Uterus (tissue), 4 donors: ENCODE data around the gene TXNL4B. TPM values are rescaled to one million over a fixed set of nuclear protein-coding genes. Genes with fewer than 3 reads are reported as not detected.

ENCODE experiments used
- DNase-seq, 2 donors: peaks; one replicate each; pipeline ENCODE4 v3.0.0-alpha.2; 2019 to 2020
- H3K27ac ChIP-seq, 2 donors: fragments of 200-600 bp; sonication (generic); 1 replicate in 1 of 2; 2 replicates in 1 of 2; pipeline ENCODE4 v1.5.1; 2016 to 2018
- H3K27me3 ChIP-seq, 2 donors: fragments of 200-600 bp; sonication (generic); one replicate each; pipeline ENCODE4 v1.5.1; 2018 to 2019; ENCODE audit warnings: control low read depth in 1 of 2
- H3K36me3 ChIP-seq, 2 donors: fragments of 200-600 bp; sonication (generic); one replicate each; pipeline ENCODE4 v1.5.1; 2019; ENCODE audit warnings: control low read depth in 1 of 2
- H3K4me1 ChIP-seq, 2 donors: fragments of 200-600 bp; sonication (generic); one replicate each; pipeline ENCODE4 v1.5.1; 2018 to 2019; ENCODE audit warnings: control low read depth in 1 of 2
- H3K4me3 ChIP-seq, 2 donors: fragments of 200-600 bp; sonication (generic); 1 replicate in 1 of 2; 2 replicates in 1 of 2; pipeline ENCODE4 v1.5.1; 2018 to 2019; ENCODE audit warnings: mild to moderate bottlenecking in 1 of 2
- H3K9me3 ChIP-seq, 2 donors: fragments of 200-600 bp; sonication (generic); one replicate each; pipeline ENCODE4 v1.5.1; 2019; ENCODE audit warnings: control low read depth in 1 of 2
- POLR2A ChIP-seq, 2 donors: fragments of 450-650 bp; IDR thresholded peaks; one replicate each; pipeline ENCODE4 v1.6.1; 2016; ENCODE audit warnings: antibody characterized with exemption in 2 of 2, mild to moderate bottlenecking in 1 of 2, moderate library complexity in 1 of 2
- intact Hi-C: fragments of 100-400 bp; cut with DNase I; formaldehyde crosslinking; loops from one replicate; pipeline ENCODE4 v1.15.1; 2023; ENCODE audit warnings: low total_unique reads
- total RNA-seq, 4 donors: library from RNA; depleted of rRNA in 3 of 4; stranded (reverse); fragments of >200 nt in 3 of 4; gene quantifications; one replicate each; pipeline versions ENCODE4 v1.1.0 to v1.2.4, GENCODE V29; 2014 to 2023
- TF ChIP-seq, protein P1 (sequence below), 4 experiments: fragments of 200-600 bp in 2 of 4; fragments of 450-650 bp in 2 of 4; sonication (generic) in 2 of 4; IDR thresholded peaks; one replicate each; pipeline ENCODE4 v1.5.1; 2016 to 2019; ENCODE audit warnings: antibody characterized with exemption in 4 of 4, mild to moderate bottlenecking in 2 of 4, moderate library complexity in 1 of 4
- donor health status: DM: yes; HTN: yes; CAD: no.

Gene TXNL4B
- total RNA-seq, 4 donors from 2014 or later, result 1.2 to 54.1 (median 14.9) TPM

DNA sequence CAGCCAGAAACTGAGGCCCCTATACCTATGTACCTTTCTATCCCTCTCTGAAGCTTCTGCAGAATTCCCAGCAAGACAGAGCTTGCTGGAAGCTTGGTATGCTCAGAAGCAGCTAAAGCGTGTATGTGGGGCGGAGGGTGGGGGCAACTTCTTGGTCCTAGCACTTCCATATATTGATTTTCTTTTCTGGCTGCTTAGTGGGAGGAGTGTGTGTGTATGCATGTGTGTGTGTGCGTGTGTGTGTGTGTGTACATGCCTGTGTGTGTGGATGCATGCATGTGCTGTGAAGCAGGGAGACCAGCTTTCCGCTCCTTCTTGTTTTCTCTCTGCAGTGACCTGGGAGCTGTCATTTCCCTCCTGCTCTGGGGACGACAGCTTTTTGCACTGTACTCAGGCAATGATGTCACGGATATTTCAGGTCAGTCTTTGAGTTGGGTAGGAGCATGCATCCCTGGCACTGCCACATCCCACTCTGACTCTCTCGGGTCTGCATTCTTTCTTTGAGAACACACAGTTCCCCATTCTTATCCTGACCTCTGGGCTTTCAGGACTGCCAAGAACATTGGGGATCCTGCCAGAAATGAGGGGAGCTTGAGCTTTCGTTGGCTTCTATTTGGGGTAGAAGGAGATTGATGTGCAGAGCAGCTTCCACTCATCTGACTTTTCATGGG lies 19.7 kb downstream of the TXNL4B start:
- no peak for DNase-seq
- H3K4me1 ChIP-seq, result no peaks in the 10 kb centered on the region
- no peak overlapping the region for H3K4me3 ChIP-seq
- no peaks in the 10 kb centered on the region for H3K27me3 ChIP-seq
- TF ChIP-seq POLR2A (IDR thresholded peaks at IDR 0.05), result no peak
- TF ChIP-seq, protein P1, sequence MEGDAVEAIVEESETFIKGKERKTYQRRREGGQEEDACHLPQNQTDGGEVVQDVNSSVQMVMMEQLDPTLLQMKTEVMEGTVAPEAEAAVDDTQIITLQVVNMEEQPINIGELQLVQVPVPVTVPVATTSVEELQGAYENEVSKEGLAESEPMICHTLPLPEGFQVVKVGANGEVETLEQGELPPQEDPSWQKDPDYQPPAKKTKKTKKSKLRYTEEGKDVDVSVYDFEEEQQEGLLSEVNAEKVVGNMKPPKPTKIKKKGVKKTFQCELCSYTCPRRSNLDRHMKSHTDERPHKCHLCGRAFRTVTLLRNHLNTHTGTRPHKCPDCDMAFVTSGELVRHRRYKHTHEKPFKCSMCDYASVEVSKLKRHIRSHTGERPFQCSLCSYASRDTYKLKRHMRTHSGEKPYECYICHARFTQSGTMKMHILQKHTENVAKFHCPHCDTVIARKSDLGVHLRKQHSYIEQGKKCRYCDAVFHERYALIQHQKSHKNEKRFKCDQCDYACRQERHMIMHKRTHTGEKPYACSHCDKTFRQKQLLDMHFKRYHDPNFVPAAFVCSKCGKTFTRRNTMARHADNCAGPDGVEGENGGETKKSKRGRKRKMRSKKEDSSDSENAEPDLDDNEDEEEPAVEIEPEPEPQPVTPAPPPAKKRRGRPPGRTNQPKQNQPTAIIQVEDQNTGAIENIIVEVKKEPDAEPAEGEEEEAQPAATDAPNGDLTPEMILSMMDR (IDR thresholded peaks at IDR 0.05), result no peak
- intact Hi-C loops, result no loop called here
- no peaks in the 10 kb centered on the region for H3K9me3 ChIP-seq
- no peak overlapping the region for H3K27ac ChIP-seq
- H3K36me3 ChIP-seq, result no peaks in the 10 kb centered on the region

DNA sequence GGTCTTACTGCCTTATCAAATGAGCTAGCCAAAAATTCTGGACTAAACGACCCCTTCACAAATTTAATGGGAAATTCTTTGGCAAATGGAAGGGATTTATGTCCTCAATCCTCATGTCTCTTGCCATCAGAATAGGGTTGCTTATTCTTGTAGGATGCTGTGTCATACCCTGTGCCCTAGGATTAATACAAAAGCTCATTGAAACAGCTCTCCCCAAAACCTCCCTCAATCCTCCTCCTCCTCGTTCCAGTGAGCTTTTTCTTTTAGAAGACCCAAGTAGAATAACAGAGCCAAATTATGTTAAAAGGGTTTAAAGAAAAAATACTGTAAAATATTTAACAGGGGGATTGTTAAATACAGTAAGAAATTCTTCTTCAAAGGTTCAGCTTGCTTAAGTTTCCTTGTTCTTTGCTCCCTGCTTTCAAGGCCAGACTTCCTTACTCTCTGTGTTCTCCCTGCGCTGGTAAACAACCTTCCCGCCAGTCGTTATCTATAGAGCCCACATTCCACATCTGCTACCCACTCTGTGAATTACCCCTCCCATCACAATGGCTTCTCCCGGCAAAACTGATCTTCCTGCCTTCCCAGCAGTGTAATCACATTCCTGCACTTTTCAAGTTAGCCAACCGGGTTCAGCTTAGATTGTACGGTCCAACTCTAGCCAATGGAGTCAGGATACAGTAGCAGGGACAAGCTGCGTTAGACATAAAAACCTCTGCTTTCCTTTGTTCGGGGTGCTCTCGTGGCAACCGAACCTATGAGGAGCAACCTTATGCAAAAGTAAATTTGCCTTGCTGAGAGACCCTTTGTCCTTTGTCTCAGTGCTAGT lies 20.7 kb downstream of the TXNL4B start:
- intact Hi-C loops, result no loop called here
- Histone ChIP-seq H3K36me3 (no peaks in the 10 kb centered on the region), H3K27ac (peak overlapping the region in 1 of 2 donors; percentile 41), H3K27me3 (no peaks in the 10 kb centered on the region), H3K4me1 (no peaks in the 10 kb centered on the region), H3K4me3 (no peak overlapping the region), H3K9me3 (no peaks in the 10 kb centered on the region)
- TF ChIP-seq POLR2A (IDR thresholded peaks at IDR 0.05), result no peak
- TF ChIP-seq, protein P1 (IDR thresholded peaks at IDR 0.05), result no peak
- no peak for DNase-seq

DNA sequence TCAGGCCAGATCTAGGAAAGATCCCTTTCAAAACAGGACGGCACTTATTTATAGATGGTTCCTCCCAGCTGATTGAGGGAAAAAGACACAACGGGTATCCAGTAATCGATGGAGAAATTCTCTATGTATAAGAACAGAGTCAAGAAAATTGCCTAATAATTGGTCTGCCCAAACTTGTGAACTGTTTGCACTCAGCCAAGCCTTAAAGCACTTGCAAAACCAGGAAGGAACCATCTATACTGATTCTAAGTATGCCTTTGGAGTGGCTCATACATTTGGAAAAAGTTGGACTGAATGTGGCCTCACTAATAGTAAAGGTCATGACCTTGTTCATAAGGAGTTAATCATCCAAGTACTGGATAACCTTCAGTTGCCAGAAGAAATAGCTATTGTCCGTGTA lies 24.5 kb downstream of the TXNL4B start:
- Histone ChIP-seq H3K27ac (no peak overlapping the region), H3K4me1 (no peaks in the 10 kb centered on the region), H3K27me3 (no peaks in the 10 kb centered on the region), H3K36me3 (no peaks in the 10 kb centered on the region), H3K9me3 (no peaks in the 10 kb centered on the region), H3K4me3 (no peak overlapping the region)
- intact Hi-C loops, result no loop called here
- no peak for TF ChIP-seq POLR2A (IDR thresholded peaks at IDR 0.05)
- TF ChIP-seq, protein P1 (IDR thresholded peaks at IDR 0.05), result no peak
- no peak for DNase-seq

DNA sequence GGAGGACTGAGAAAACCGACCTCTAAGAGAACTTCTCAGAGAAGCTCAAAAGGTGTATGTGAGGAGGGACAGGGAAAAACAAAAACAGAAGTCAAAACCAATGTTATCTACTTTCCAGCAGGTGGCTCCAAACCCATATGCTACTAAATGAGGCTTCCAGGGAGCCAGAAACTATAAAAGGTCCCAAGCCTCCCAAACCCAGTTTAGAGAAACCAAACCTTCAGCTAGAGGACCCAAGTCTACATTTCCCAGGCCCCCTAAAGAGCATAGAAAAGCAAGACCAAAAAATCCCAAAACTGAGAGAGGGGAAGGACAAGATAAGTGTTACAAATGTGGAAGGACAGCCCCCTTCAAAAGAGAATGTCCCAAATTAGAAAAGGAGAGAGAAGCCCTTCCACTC lies 26.7 kb downstream of the TXNL4B start:
- Histone ChIP-seq H3K27ac (no peak overlapping the region), H3K4me3 (no peak overlapping the region), H3K4me1 (no peaks in the 10 kb centered on the region), H3K9me3 (no peaks in the 10 kb centered on the region), H3K27me3 (no peaks in the 10 kb centered on the region), H3K36me3 (no peaks in the 10 kb centered on the region)
- DNase-seq, result no peak
- TF ChIP-seq, protein P1 (IDR thresholded peaks at IDR 0.05), result peak; percentile 15 to 37 (median 36)
- no peak for TF ChIP-seq POLR2A (IDR thresholded peaks at IDR 0.05)
- intact Hi-C loops, result no loop called here

DNA sequence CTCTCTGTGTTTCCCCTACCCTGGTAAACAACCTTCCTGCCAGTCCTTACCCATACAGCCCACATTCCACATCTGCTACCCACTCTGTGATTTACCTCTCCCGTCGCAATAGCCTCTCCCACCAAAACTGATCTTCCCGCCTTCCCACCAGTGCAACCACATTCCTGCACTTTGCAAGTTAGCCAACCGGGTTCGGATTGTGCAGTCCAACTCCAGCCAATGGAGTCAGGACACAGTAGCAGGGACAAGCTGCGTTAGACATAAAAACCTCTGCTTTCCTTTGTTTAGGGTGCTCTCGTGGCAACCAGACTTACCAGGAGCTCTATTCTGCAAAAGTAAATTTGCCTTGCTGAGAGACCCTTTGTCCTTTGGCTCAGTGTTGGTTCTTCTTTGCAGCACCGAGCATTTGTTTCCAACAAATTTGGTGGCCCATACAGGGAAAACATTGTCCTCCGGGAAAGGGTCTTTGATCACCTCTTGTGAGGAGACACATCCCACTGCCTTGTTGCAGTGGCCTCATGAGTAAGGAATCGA lies 29.0 kb downstream of the TXNL4B start:
- no peaks in the 10 kb centered on the region for H3K4me1 ChIP-seq
- intact Hi-C loops, result no loop called here
- no peak for TF ChIP-seq POLR2A (IDR thresholded peaks at IDR 0.05)
- TF ChIP-seq, protein P1 (IDR thresholded peaks at IDR 0.05), result no peak

More for the DNA sequence above, 29.0 kb downstream of the TXNL4B start:
- Histone ChIP-seq H3K9me3 (no peaks in the 10 kb centered on the region), H3K36me3 (no peaks in the 10 kb centered on the region), H3K27me3 (no peaks in the 10 kb centered on the region), H3K27ac (no peak overlapping the region), H3K4me3 (no peak overlapping the region)
- DNase-seq, result no peak
